ENCODE measurements around the gene SH3RF2. TPM values are rescaled to one million over a fixed set of nuclear protein-coding genes. Genes with fewer than 3 reads are reported as not detected.

SH3RF2 gene
- total and polyA plus RNA-seq, 9 of the 15 experiments (the other 6 are each of a cell fraction or from before 2014, with no cell fraction given), result 0.05 TPM; not detected in 8

GRCh38 chr5:146041180-146041789, 104.9 kb downstream of the SH3RF2 start (continued):
- TF ChIP-seq, protein P1, sequence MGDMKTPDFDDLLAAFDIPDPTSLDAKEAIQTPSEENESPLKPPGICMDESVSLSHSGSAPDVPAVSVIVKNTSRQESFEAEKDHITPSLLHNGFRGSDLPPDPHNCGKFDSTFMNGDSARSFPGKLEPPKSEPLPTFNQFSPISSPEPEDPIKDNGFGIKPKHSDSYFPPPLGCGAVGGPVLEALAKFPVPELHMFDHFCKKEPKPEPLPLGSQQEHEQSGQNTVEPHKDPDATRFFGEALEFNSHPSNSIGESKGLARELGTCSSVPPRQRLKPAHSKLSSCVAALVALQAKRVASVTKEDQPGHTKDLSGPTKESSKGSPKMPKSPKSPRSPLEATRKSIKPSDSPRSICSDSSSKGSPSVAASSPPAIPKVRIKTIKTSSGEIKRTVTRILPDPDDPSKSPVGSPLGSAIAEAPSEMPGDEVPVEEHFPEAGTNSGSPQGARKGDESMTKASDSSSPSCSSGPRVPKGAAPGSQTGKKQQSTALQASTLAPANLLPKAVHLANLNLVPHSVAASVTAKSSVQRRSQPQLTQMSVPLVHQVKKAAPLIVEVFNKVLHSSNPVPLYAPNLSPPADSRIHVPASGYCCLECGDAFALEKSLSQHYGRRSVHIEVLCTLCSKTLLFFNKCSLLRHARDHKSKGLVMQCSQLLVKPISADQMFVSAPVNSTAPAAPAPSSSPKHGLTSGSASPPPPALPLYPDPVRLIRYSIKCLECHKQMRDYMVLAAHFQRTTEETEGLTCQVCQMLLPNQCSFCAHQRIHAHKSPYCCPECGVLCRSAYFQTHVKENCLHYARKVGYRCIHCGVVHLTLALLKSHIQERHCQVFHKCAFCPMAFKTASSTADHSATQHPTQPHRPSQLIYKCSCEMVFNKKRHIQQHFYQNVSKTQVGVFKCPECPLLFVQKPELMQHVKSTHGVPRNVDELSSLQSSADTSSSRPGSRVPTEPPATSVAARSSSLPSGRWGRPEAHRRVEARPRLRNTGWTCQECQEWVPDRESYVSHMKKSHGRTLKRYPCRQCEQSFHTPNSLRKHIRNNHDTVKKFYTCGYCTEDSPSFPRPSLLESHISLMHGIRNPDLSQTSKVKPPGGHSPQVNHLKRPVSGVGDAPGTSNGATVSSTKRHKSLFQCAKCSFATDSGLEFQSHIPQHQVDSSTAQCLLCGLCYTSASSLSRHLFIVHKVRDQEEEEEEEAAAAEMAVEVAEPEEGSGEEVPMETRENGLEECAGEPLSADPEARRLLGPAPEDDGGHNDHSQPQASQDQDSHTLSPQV (IDR thresholded peaks at IDR 0.05), result 0 out of 2 replicates have a peak, but pooled peaks have one; percentile 28
- no peak for TF ChIP-seq ZNF212 (CRISPR knock-in tag; IDR thresholded peaks at IDR 0.05)
- no peak for TF ChIP-seq ZNF174 (CRISPR knock-in tag; IDR thresholded peaks at IDR 0.05)
- no peak for TF ChIP-seq BMI1 (IDR thresholded peaks at IDR 0.05; ENCODE audit: low read length)
- TF ChIP-seq ZNF511 (CRISPR knock-in tag; IDR thresholded peaks at IDR 0.05), result no peak
- TF ChIP-seq TFAP4 (CRISPR knock-in tag; IDR thresholded peaks at IDR 0.05; ENCODE audit: borderline replicate concordance), result 0 out of 2 replicates have a peak, but pooled peaks have one; percentile 23
- TF ChIP-seq, protein P2, sequence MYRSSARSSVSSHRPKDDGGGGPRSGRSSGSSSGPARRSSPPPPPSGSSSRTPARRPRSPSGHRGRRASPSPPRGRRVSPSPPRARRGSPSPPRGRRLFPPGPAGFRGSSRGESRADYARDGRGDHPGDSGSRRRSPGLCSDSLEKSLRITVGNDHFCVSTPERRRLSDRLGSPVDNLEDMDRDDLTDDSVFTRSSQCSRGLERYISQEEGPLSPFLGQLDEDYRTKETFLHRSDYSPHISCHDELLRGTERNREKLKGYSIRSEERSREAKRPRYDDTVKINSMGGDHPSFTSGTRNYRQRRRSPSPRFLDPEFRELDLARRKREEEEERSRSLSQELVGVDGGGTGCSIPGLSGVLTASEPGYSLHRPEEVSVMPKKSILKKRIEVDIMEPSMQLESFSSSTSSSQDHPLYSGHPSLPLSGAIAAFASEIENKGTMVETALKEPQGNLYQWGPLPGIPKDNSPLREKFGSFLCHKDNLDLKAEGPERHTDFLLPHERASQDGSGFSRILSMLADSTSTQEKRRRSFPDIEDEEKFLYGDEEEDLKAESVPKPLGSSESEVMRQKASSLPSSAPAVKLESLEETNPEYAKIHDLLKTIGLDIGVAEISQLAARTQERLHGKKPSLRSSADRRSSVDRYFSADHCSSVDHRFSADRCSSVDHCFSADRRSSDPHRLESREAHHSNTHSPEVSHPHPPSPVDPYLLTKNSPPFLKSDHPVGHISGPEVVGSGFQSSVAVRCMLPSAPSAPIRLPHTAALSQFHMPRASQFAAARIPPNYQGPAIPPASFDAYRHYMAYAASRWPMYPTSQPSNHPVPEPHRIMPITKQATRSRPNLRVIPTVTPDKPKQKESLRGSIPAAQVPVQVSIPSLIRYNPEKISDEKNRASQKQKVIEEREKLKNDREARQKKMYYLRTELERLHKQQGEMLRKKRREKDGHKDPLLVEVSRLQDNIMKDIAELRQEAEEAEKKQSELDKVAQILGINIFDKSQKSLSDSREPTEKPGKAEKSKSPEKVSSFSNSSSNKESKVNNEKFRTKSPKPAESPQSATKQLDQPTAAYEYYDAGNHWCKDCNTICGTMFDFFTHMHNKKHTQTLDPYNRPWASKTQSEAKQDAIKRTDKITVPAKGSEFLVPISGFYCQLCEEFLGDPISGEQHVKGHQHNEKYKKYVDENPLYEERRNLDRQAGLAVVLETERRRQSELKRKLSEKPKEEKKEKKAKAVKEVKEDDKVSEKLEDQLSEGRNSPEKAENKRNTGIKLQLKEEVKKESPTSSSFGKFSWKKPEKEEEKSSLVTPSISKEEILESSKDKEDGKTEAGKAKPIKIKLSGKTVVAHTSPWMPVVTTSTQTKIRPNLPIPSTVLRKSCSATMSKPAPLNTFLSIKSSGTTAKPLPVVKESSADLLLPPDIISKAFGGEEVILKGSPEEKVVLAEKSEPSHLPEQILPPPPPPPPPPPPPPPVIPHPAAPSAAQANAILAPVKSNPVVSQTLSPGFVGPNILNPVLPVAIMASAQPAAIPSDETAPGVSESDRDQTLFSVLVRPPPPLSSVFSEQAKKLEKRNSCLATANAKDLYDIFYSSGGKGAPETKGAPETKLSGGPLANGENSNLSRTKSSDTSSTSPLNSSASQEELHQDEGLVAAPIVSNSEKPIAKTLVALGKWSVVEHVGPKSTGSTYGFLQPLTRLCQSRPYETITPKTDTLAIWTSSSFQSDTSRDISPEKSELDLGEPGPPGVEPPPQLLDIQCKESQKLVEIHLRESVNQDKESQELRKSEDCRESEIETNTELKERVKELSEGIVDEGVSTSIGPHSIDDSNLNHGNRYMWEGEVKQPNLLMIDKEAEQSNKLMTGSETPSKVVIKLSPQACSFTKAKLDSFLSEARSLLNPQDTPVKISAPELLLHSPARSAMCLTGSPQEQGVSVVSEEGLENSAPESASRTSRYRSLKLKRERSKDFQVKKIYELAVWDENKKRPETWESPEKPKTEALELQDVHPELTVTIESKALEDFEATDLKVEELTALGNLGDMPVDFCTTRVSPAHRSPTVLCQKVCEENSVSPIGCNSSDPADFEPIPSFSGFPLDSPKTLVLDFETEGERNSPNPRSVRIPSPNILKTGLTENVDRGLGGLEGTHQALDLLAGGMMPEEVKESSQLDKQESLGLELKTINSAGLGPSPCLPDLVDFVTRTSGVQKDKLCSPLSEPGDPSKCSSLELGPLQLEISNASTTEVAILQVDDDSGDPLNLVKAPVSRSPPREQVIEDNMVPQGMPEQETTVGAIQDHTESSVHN (IDR thresholded peaks at IDR 0.05; ENCODE audit: borderline replicate concordance in 1 of 2, low read depth in 1 of 2), result no peak
- TF ChIP-seq ZNF764 (CRISPR knock-in tag; IDR thresholded peaks at IDR 0.05; ENCODE audit: low read depth), result no peak
- TF ChIP-seq SRSF9 (IDR thresholded peaks at IDR 0.05; ENCODE audit: borderline replicate concordance, low read depth, low read length), result no peak
- TF ChIP-seq ZNF239 (CRISPR knock-in tag; IDR thresholded peaks at IDR 0.05), result no peak
- TF ChIP-seq, protein P3, sequence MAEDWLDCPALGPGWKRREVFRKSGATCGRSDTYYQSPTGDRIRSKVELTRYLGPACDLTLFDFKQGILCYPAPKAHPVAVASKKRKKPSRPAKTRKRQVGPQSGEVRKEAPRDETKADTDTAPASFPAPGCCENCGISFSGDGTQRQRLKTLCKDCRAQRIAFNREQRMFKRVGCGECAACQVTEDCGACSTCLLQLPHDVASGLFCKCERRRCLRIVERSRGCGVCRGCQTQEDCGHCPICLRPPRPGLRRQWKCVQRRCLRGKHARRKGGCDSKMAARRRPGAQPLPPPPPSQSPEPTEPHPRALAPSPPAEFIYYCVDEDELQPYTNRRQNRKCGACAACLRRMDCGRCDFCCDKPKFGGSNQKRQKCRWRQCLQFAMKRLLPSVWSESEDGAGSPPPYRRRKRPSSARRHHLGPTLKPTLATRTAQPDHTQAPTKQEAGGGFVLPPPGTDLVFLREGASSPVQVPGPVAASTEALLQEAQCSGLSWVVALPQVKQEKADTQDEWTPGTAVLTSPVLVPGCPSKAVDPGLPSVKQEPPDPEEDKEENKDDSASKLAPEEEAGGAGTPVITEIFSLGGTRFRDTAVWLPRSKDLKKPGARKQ (CRISPR knock-in tag; IDR thresholded peaks at IDR 0.05), result no peak

All from K562 (cell line).